Germinal center (tissue), 1 donor: ENCODE measurements around the gene TNNC2.
"Not testable (repeated sequence)": the region's sequence is repeated elsewhere in the genome, so short reads cannot be mapped to it uniquely, and the experiment has no call there.

ENCODE experiments used
- DNase-seq: peaks from one replicate; pipeline ENCODE4 v3.0.0; 2012; ENCODE audit warnings: mixed read lengths, low spot score

The TNNC2 gene

GRCh38 chr20:45848969-45849582, 22.0 kb upstream of the TNNC2 start:
- no peak for DNase-seq

- DNase-seq = no peak
Observed at GRCh38 chr20:45848421-45848820, 21.3 kb upstream of the TNNC2 start.

- DNase-seq = no peak
Observed at GRCh38 chr20:45845452-45845851, 18.3 kb upstream of the TNNC2 start.

- DNase-seq = no peak
Observed at GRCh38 chr20:45843506-45843905, 16.4 kb upstream of the TNNC2 start.

- DNase-seq = peak; percentile 75
Observed at GRCh38 chr20:45842169-45842812, 15.2 kb upstream of the TNNC2 start.

- DNase-seq = no peak
Observed at GRCh38 chr20:45841407-45842129, 14.5 kb upstream of the TNNC2 start.

GRCh38 chr20:45840700-45841198, 13.6 kb upstream of the TNNC2 start:
- DNase-seq = no peak

- DNase-seq = no peak
Observed at GRCh38 chr20:45836841-45837240, 9.7 kb upstream of the TNNC2 start.

- no peak for DNase-seq
Observed at GRCh38 chr20:45835825-45836224, 8.7 kb upstream of the TNNC2 start.

GRCh38 chr20:45835329-45835765, 8.2 kb upstream of the TNNC2 start:
- no peak for DNase-seq

GRCh38 chr20:45834797-45835161, 7.7 kb upstream of the TNNC2 start:
- DNase-seq = no peak

- peak; percentile 73 for DNase-seq
Observed at GRCh38 chr20:45833883-45834796, 7.0 kb upstream of the TNNC2 start.

GRCh38 chr20:45833030-45833882, 6.1 kb upstream of the TNNC2 start, which contains the start of gene SNX21:
SNX21 (plus strand) TSS chr20:45833799; CDS start chr20:45833920, 121 bp downstream.
- DNase-seq = peak; percentile 50

GRCh38 chr20:45832619-45833018, 5.5 kb upstream of the TNNC2 start:
- DNase-seq = no peak

GRCh38 chr20:45829673-45830106, 2.6 kb upstream of the TNNC2 start:
- DNase-seq = not testable (repeated sequence)

- DNase-seq = no peak
Observed at GRCh38 chr20:45828589-45828988, 1.5 kb upstream of the TNNC2 start.

- no peak for DNase-seq
Observed at GRCh38 chr20:45827712-45828111, 600 bp upstream of the TNNC2 start.

GRCh38 chr20:45826381-45827019, 612 bp downstream of the TNNC2 start:
- DNase-seq = no peak

- peak; percentile 73 for DNase-seq
Observed at GRCh38 chr20:45823949-45824835, 2.9 kb downstream of the TNNC2 start.
